HFF-Myc (cell line): ENCODE results near the gene P2RX7.
"Not testable (repeated sequence)": the region's sequence is repeated elsewhere in the genome, so short reads cannot be mapped to it uniquely, and the experiment has no call there.

Experiments
- DNase-seq: peaks from one replicate; pipeline ENCODE4 v3.0.0-alpha.2; 2011; ENCODE audit warnings: low read depth; ENCODE audit errors: extremely low read depth
- H3K4me3 ChIP-seq: replicated peaks from 2 replicates; pipeline ENCODE4 v1.5.1; 2011; ENCODE audit warnings: low read depth, mild to moderate bottlenecking, control low read depth, low read length
- TF ChIP-seq, protein P1 (sequence below): IDR thresholded peaks from 2 replicates; pipeline ENCODE4 v1.5.1; 2012; ENCODE audit warnings: mild to moderate bottlenecking, low read depth, low read length, control low read depth; ENCODE audit errors: missing control alignments

P2RX7 gene

DNA sequence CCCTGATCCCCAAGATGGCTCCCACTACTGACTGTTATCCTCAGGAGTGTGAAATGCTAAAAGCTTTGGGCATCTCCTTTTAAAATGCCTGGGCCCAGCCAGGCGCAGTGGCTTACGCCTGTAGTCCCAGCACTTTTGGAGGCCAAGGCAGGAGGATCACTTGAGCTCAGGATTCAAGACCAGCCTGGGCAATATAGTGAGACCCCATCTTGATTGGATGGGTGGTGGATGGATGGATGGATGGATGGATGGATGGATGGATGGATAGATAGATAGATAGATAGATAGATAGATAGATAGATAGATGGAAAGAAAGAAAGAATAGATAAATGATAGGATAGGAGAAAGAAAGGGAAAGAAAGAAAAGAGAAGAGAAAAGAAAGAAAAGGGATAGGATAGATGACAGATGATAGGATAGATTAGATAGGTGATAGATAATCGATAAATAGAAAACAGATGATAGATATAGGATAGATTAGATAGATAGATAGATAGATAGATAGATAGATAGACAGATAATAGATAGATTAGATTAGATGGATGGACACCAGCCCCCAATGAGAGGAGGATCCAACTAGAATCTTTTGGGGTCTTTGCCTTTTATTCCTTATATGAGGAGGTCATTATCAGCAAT lies 86.8 kb downstream of the P2RX7 start:
- H3K4me3 ChIP-seq: no peak overlapping the region
- no peak for DNase-seq
- TF ChIP-seq, protein P1, sequence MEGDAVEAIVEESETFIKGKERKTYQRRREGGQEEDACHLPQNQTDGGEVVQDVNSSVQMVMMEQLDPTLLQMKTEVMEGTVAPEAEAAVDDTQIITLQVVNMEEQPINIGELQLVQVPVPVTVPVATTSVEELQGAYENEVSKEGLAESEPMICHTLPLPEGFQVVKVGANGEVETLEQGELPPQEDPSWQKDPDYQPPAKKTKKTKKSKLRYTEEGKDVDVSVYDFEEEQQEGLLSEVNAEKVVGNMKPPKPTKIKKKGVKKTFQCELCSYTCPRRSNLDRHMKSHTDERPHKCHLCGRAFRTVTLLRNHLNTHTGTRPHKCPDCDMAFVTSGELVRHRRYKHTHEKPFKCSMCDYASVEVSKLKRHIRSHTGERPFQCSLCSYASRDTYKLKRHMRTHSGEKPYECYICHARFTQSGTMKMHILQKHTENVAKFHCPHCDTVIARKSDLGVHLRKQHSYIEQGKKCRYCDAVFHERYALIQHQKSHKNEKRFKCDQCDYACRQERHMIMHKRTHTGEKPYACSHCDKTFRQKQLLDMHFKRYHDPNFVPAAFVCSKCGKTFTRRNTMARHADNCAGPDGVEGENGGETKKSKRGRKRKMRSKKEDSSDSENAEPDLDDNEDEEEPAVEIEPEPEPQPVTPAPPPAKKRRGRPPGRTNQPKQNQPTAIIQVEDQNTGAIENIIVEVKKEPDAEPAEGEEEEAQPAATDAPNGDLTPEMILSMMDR: no peak

DNA sequence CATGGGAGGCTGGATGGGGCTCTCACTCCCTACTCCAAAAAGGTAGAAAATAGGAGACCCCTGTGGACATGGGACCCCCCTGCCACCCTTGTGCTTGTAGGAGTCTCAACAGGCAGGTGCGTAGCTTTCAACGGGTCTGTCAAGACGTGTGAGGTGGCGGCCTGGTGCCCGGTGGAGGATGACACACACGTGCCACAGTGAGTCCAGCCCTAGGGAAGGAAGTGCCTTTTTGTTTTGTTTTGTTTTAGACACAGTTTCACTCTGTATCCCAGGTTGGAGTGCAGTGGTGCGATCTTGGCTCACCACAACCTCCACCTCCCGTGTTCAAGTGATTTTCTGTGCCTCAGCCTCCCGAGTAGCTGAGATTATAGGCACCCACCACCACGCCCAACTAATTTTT lies 90.2 kb downstream of the P2RX7 start:
- TF ChIP-seq, protein P1: no peak
- H3K4me3 ChIP-seq: no peak overlapping the region
- no peak for DNase-seq

- H3K4me3 ChIP-seq: no peak overlapping the region
- TF ChIP-seq, protein P1: peak; percentile 25
- no peak for DNase-seq
Observed at GRCh38 chr12:121223292-121224285, 90.9 kb downstream of the P2RX7 start.

DNA sequence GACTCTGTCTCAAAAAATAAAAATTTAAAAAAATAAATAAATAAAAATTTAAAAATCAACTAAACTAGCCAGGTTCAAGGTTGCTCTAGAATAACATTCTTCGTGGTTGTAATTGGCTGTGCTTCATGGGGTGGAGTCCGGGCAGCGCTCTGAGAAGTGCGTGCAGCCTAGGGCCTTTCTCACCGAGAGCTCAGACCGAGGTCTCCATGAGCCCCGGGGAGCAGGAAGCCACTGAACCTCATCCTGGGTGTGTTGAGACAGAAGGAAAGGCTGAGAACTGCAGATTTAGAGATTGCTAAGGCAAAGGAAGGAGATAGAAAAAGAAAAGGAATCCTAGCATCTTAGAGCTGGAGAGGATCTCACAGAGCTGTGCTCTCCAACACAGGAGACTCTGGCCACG lies 91.9 kb downstream of the P2RX7 start:
- H3K4me3 ChIP-seq: no peak overlapping the region
- TF ChIP-seq, protein P1: no peak
- no peak for DNase-seq

DNA sequence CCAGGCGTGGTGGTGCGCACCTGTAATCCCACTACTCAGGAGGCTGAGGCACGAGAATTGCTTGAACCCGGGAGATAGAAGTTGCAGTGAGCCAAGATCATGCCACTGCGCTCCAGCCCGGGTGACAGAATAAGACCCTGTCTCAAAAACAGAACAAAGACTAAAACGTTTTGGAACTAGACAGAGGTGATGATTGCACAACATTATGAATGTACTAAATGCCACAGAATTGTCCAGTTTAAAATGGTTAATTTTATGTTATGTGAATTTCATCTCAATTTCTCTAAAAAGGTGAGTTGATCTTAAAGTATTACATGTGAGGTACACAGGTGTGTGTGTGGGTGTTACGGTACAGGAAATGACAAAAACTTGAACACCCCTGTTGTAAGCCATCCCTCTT lies 93.7 kb downstream of the P2RX7 start:
- DNase-seq: no peak
- TF ChIP-seq, protein P1: no peak
- no peak overlapping the region for H3K4me3 ChIP-seq

DNA sequence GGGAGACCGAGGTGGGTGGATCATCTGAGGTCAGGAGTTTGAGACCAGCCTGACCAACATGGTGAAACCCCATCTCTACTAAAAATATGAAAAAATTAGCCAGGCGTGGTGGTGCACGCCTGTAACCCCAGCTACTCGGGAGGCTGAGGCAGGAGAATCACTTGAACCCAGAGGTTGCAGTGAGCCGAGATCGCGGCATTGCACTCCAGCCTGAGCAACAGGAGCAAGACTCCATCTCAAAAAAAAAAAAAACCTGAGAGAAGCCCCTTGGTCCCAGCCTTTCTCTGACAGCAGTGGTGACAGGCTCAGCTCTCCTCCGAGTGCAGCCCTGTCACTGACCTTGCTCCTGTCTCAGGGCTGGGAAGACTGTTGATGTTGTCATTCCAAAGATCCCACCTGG lies 94.2 kb downstream of the P2RX7 start:
- not testable (repeated sequence) for H3K4me3 ChIP-seq

DNA sequence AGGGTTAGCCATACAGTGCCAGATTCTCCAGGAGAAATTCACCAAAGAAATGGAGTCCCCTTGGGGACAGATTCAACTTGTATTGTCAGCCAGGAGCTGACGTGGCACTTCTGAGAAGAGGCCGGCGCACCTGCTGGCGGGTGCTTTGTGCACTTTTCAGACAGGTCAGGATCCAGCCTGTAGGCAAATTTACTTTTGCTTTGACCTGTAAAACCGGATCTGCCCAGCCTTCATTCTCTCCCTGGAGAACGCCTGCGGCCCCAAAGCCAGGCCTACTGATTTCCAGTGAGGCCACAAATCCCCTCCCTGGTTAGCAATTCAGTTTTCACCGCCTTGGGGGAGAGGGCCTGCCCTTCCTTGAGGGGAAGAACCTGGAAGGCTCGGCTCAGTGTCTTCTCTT lies 94.6 kb downstream of the P2RX7 start:
- no peak overlapping the region for H3K4me3 ChIP-seq
- DNase-seq: no peak
- TF ChIP-seq, protein P1: no peak

More for the DNA sequence above, 94.2 kb downstream of the P2RX7 start:
- not testable (repeated sequence) for DNase-seq
